ENCODE data around the gene ZNF580. TPM values are rescaled to one million over a fixed set of nuclear protein-coding genes. Genes with fewer than 3 reads are reported as not detected.

ZNF580 gene
- total RNA-seq: 2.4 and 2.7 TPM in 2 replicates

GRCh38 chr19:55640577-55641425 is at the start of gene ZNF580:
Gene ZNF580, plus strand, starts transcription at chr19:55641002. Its CDS starts 1,507 bp downstream, at chr19:55642509.
- Histone ChIP-seq H3K27me3 (ENCODE audit: control insufficient read depth, insufficient read depth, low read length) (no peaks in the 10 kb centered on the region), H3K36me3 (ENCODE audit: control insufficient read depth, insufficient read depth, low read length) (peaks cover 3% of the 10 kb centered on the region), H3K4me3 (ENCODE audit: low read depth, low read length) (peak within 1 kb of the TSS; percentile 50)
- DNase-seq (ENCODE audit: low read depth) (no peak), FAIRE-seq (no peak)
- TF ChIP-seq CTCF (IDR thresholded peaks at IDR 0.05; ENCODE audit: insufficient read depth, low read length, severe bottlenecking): no peak

- no peak for TF ChIP-seq CTCF (IDR thresholded peaks at IDR 0.05; ENCODE audit: insufficient read depth, low read length, severe bottlenecking)
- DNase-seq (ENCODE audit: low read depth) (no peak), FAIRE-seq (no peak)
- Histone ChIP-seq H3K4me3 (ENCODE audit: low read depth, low read length) (no peak overlapping the region), H3K27me3 (ENCODE audit: control insufficient read depth, insufficient read depth, low read length) (no peaks in the 10 kb centered on the region), H3K36me3 (ENCODE audit: control insufficient read depth, insufficient read depth, low read length) (peaks cover 5% of the 10 kb centered on the region)
Observed at GRCh38 chr19:55591555-55591954, 49.2 kb upstream of the ZNF580 start.

- Histone ChIP-seq H3K27me3 (ENCODE audit: control insufficient read depth, insufficient read depth, low read length) (no peaks in the 10 kb centered on the region), H3K36me3 (ENCODE audit: control insufficient read depth, insufficient read depth, low read length) (peaks cover 6% of the 10 kb centered on the region), H3K4me3 (ENCODE audit: low read depth, low read length) (no peak overlapping the region)
- DNase-seq (ENCODE audit: low read depth) (no peak), FAIRE-seq (no peak)
- no peak for TF ChIP-seq CTCF (IDR thresholded peaks at IDR 0.05; ENCODE audit: insufficient read depth, low read length, severe bottlenecking)
Observed at GRCh38 chr19:55592391-55593090, 48.3 kb upstream of the ZNF580 start.

- no peak for FAIRE-seq
- Histone ChIP-seq H3K4me3 (ENCODE audit: low read depth, low read length) (no peak overlapping the region), H3K27me3 (ENCODE audit: control insufficient read depth, insufficient read depth, low read length) (no peaks in the 10 kb centered on the region), H3K36me3 (ENCODE audit: control insufficient read depth, insufficient read depth, low read length) (peaks cover 6% of the 10 kb centered on the region)
- DNase-seq (ENCODE audit: low read depth): no peak
- no peak for TF ChIP-seq CTCF (IDR thresholded peaks at IDR 0.05; ENCODE audit: insufficient read depth, low read length, severe bottlenecking)
Observed at GRCh38 chr19:55593096-55593772, 47.6 kb upstream of the ZNF580 start.

GRCh38 chr19:55594996-55595545 is 45.7 kb upstream of the ZNF580 start:
- DNase-seq (ENCODE audit: low read depth) (no peak), FAIRE-seq (no peak)
- no peaks in the 10 kb centered on the region for H3K27me3 ChIP-seq (ENCODE audit: control insufficient read depth, insufficient read depth, low read length)
- H3K36me3 ChIP-seq (ENCODE audit: control insufficient read depth, insufficient read depth, low read length): peaks cover 6% of the 10 kb centered on the region
- TF ChIP-seq CTCF (IDR thresholded peaks at IDR 0.05; ENCODE audit: insufficient read depth, low read length, severe bottlenecking): no peak
- H3K4me3 ChIP-seq (ENCODE audit: low read depth, low read length): no peak overlapping the region
